Osteoblast (primary cell): ENCODE results near the gene OSGIN1. TPM values are rescaled to one million over a fixed set of nuclear protein-coding genes. Genes with fewer than 3 reads are reported as not detected.

Source experiments
- DNase-seq: peaks from one replicate; pipeline ENCODE4 v3.0.0; 2011; ENCODE audit warnings: low spot score, mixed read lengths; ENCODE audit not compliant: insufficient read length; ENCODE audit errors: missing footprints
- H2AFZ ChIP-seq: 2 replicates; pipeline ENCODE4 v1.6.0; 2011; ENCODE audit warnings: mild to moderate bottlenecking, low read length
- H3K27ac ChIP-seq: 2 replicates; pipeline ENCODE4 v1.5.1; 2011; ENCODE audit warnings: mild to moderate bottlenecking, low read depth, low read length, moderate library complexity
- H3K27me3 ChIP-seq: 2 replicates; pipeline ENCODE4 v1.6.0; 2012; ENCODE audit warnings: mild to moderate bottlenecking, control low read depth, inconsistent platforms, low read length, moderate library complexity; ENCODE audit not compliant: insufficient read depth
- H3K36me3 ChIP-seq: 2 replicates; pipeline ENCODE4 v1.5.1; 2011; ENCODE audit warnings: mild to moderate bottlenecking, low read length, control low read depth, moderate library complexity; ENCODE audit not compliant: insufficient read depth
- H3K4me1 ChIP-seq: 2 replicates; pipeline ENCODE4 v1.5.1; 2011; ENCODE audit warnings: mild to moderate bottlenecking, low read length, control low read depth, moderate library complexity; ENCODE audit not compliant: insufficient read depth
- H3K4me2 ChIP-seq: 2 replicates; pipeline ENCODE4 v1.6.0; 2011; ENCODE audit warnings: mild to moderate bottlenecking, low read length; ENCODE audit not compliant: insufficient read depth
- H3K4me3 ChIP-seq: fragments of 200-600 bp; sonication (generic); 3 replicates; pipeline ENCODE4 v1.5.1; 2012; ENCODE audit warnings: mild to moderate bottlenecking, low read length, inconsistent platforms; ENCODE audit not compliant: insufficient read depth
- H3K79me2 ChIP-seq: 2 replicates; pipeline ENCODE4 v1.6.0; 2012; ENCODE audit warnings: mild to moderate bottlenecking, low read length, control low read depth, inconsistent platforms; ENCODE audit not compliant: insufficient read depth
- H3K9me3 ChIP-seq: 2 replicates; pipeline ENCODE4 v1.5.1; 2011; ENCODE audit warnings: low read depth, low read length, control low read depth
- H4K20me1 ChIP-seq: 2 replicates; pipeline ENCODE4 v1.6.0; 2012; ENCODE audit warnings: mild to moderate bottlenecking, low read length, control low read depth; ENCODE audit not compliant: insufficient read depth
- CTCF ChIP-seq: IDR thresholded peaks from 2 replicates; pipeline ENCODE4 v1.5.1; 2011; ENCODE audit warnings: mild to moderate bottlenecking, low read depth, low read length, moderate library complexity; ENCODE audit errors: extremely low read depth
- total RNA-seq: library from RNA; depleted of rRNA; stranded (reverse); fragments of >200 nt; gene quantifications from 2 replicates; pipeline ENCODE4 v1.2.3, GENCODE V29; 2012

OSGIN1 gene
- total RNA-seq, 1 donor, result 3.6 TPM

GRCh38 chr16:83929811-83930555, 23.1 kb upstream of the OSGIN1 start:
- Histone ChIP-seq H2AFZ (no peak overlapping the region), H3K27ac (no peak overlapping the region), H3K4me2 (no peak overlapping the region), H3K4me3 (no peak overlapping the region), H4K20me1 (peaks cover 12% of the 10 kb centered on the region), H3K36me3 (no peaks in the 10 kb centered on the region), H3K79me2 (no peaks in the 10 kb centered on the region), H3K4me1 (peaks cover 42% of the 10 kb centered on the region), H3K9me3 (no peaks in the 10 kb centered on the region), H3K27me3 (no peaks in the 10 kb centered on the region)
- no peak for TF ChIP-seq CTCF
- DNase-seq, result peak; percentile 52

DNA sequence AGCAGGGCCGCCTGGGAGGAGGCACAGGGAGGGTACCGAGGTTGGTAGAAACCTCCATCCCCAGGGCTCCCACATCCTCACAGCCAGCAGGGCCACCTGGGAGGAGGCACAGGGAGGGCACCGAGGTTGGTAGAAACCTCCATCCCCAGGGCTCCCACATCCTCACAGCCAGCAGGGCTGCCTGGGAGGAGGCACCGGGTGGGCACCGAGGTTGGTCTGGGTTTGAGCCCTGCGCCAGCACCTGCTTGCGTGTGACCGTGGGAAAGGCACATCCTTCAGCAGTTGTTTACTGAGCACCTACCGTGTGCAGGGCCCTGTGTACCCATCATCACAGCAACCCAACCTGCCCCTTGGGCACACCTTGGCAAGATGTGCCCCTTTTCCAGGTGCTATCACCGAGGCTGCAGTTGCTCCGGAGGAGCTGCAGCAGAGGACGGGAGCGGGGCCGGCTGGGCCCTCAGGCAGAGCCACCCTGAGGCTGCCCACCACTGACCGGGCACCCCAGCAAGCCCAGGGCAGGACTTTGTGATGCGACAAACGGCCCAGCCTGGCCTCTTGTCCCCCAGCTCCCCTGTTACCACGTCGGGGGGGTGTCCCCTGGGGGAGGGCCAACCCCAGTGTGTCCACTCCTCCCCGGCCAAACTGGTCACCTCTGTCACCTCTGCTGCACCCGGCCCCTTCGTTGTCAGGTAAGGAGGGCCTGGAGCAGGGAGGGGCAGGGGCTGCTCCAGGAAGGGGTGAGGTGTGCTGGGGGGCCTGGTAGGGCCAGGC, 22.1 kb upstream of the OSGIN1 start:
- no peaks in the 10 kb centered on the region for H3K27me3 ChIP-seq
- no peaks in the 10 kb centered on the region for H3K79me2 ChIP-seq
- no peak for TF ChIP-seq CTCF
- H3K36me3 ChIP-seq, result no peaks in the 10 kb centered on the region
- no peak overlapping the region for H3K4me3 ChIP-seq
- peaks cover 6% of the 10 kb centered on the region for H4K20me1 ChIP-seq
- DNase-seq, result peak; percentile 65
- H2AFZ ChIP-seq, result no peak overlapping the region
- peaks cover 42% of the 10 kb centered on the region for H3K4me1 ChIP-seq
- H3K9me3 ChIP-seq, result no peaks in the 10 kb centered on the region
- H3K4me2 ChIP-seq, result no peak overlapping the region
- H3K27ac ChIP-seq, result no peak overlapping the region

DNA sequence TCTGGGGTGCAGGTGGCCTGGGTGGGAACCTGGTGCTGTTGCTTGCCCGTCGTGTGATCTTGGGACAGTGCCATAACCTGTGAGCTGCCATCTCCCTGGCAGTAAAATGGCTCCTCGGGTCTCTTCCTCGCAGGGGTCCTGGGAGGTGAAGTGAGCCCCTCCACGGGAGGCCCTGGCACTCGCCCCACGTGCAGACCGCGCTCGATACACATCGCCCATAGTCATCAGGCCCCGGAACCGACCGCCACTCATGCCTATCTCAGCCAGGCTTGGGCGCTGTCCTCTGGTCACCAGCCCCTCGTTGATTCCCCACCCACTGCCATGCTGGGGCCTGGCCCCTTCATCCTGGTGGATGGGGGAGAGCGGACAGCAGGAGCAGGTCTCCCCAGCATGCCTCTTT, 21.5 kb upstream of the OSGIN1 start:
- Histone ChIP-seq H3K4me3 (no peak overlapping the region), H4K20me1 (peaks cover 4% of the 10 kb centered on the region), H3K36me3 (no peaks in the 10 kb centered on the region), H3K27me3 (no peaks in the 10 kb centered on the region), H3K79me2 (no peaks in the 10 kb centered on the region), H2AFZ (no peak overlapping the region), H3K4me2 (no peak overlapping the region), H3K9me3 (no peaks in the 10 kb centered on the region), H3K4me1 (peaks cover 37% of the 10 kb centered on the region), H3K27ac (no peak overlapping the region)
- TF ChIP-seq CTCF, result no peak
- peak; percentile 69 for DNase-seq

GRCh38 chr16:83932304-83932703, 20.7 kb upstream of the OSGIN1 start:
- TF ChIP-seq CTCF, result no peak
- H4K20me1 ChIP-seq, result peaks cover 4% of the 10 kb centered on the region
- H3K27ac ChIP-seq, result no peak overlapping the region
- no peak overlapping the region for H2AFZ ChIP-seq
- H3K4me3 ChIP-seq, result no peak overlapping the region
- H3K79me2 ChIP-seq, result no peaks in the 10 kb centered on the region
- peak; percentile 42 for DNase-seq
- no peaks in the 10 kb centered on the region for H3K27me3 ChIP-seq
- H3K9me3 ChIP-seq, result no peaks in the 10 kb centered on the region
- peaks cover 30% of the 10 kb centered on the region for H3K4me1 ChIP-seq
- no peaks in the 10 kb centered on the region for H3K36me3 ChIP-seq
- H3K4me2 ChIP-seq, result no peak overlapping the region
